ENCODE data around the gene AURKAIP1.

Gene AURKAIP1

DNA sequence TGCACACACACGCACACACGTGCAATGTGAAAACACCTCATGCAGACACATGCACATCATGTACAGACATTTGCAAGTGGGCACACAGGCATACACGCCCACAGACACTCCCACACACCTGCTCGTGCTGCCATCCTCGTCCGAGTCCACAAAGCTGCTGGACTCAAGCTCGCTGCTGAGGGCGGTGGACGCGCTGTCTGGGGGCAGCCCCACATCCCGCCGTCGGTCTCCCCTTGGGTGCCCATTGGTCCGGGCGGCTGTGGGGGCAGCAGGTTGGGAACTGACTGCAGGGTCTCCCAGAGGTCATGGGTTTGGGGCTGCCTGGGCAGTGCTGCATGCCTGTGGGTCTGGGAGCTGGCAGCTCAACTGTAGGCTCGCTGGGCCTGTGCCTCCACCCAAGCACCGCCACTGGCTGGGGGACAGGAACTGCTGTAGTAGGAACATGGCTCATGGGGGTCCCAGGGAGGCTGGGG, 33.4 kb downstream of the AURKAIP1 start:
- Histone ChIP-seq H3K27me3 (no peaks in the 10 kb centered on the region), H3K9me3 (no peaks in the 10 kb centered on the region), H3K36me3 (peaks cover 27% of the 10 kb centered on the region), H3K4me3 (ENCODE audit: low read depth in 1 of 2, low read length in 1 of 2) (no peak overlapping the region), H3K4me1 (ENCODE audit: control insufficient read depth in 1 of 2, insufficient read depth in 1 of 2, low read depth in 1 of 2, low read length in 1 of 2) (no peaks in the 10 kb centered on the region), H3K27ac (no peak overlapping the region)
- TF ChIP-seq, protein P1, sequence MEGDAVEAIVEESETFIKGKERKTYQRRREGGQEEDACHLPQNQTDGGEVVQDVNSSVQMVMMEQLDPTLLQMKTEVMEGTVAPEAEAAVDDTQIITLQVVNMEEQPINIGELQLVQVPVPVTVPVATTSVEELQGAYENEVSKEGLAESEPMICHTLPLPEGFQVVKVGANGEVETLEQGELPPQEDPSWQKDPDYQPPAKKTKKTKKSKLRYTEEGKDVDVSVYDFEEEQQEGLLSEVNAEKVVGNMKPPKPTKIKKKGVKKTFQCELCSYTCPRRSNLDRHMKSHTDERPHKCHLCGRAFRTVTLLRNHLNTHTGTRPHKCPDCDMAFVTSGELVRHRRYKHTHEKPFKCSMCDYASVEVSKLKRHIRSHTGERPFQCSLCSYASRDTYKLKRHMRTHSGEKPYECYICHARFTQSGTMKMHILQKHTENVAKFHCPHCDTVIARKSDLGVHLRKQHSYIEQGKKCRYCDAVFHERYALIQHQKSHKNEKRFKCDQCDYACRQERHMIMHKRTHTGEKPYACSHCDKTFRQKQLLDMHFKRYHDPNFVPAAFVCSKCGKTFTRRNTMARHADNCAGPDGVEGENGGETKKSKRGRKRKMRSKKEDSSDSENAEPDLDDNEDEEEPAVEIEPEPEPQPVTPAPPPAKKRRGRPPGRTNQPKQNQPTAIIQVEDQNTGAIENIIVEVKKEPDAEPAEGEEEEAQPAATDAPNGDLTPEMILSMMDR (IDR thresholded peaks at IDR 0.05): no peak

DNA sequence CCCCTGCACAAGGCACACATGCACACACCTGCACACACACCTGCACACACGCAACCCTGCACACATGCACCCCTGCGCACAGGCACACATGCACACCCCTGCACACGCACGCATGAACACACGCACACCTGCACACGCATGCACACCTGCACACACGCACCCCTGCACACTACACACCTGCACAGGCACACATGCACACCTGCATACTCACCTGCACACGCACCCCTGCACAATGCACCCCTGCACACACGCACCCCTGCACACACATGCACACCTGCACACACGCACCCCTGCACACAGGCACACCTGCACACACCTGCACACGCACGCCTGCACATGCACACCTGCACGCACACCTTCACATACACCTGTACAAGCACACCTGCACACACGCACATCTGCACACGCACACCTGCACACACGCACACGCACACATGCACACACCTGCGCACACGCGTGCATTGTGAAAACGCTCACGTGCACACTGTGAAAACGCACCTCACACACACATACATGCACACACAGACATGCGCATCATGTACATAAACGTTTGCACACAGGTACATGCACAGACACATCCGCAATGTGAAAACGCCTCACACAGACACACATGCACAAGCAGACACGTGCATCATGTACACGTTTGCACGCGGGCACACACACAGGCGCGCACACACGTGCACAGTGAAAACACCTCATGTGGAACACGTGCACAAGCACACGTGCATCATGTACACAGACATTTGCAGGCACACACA, 34.0 kb downstream of the AURKAIP1 start:
- no peak overlapping the region for H3K27ac ChIP-seq
- H3K27me3 ChIP-seq: no peaks in the 10 kb centered on the region
- H3K4me1 ChIP-seq (ENCODE audit: control insufficient read depth in 1 of 2, insufficient read depth in 1 of 2, low read depth in 1 of 2, low read length in 1 of 2): no peaks in the 10 kb centered on the region
- peaks cover 27% of the 10 kb centered on the region for H3K36me3 ChIP-seq
- TF ChIP-seq, protein P1 (IDR thresholded peaks at IDR 0.05): no peak
- no peak overlapping the region for H3K4me3 ChIP-seq (ENCODE audit: low read depth in 1 of 2, low read length in 1 of 2)
- H3K9me3 ChIP-seq: no peaks in the 10 kb centered on the region

DNA sequence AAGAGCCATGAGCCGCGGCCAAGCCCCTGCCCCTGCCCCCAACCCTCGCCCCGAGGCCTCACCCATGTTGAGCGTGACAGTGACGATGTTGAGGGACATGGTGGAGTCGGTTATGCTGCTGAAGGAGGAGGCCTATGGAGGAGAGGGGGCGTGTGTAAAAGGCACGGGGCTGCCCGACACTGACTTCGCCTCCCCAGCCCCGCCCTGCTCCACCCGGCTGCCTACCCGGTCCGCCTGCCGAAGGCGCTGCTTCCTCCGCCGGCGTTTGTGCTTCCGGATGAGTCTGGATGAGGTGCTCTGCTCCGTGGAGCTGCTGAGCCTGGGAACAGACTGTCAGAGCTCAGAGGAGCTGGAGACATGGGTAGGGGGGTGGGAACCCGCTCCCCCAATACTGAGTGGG, 34.8 kb downstream of the AURKAIP1 start:
- H3K27ac ChIP-seq: no peak overlapping the region
- no peaks in the 10 kb centered on the region for H3K27me3 ChIP-seq
- peaks cover 27% of the 10 kb centered on the region for H3K36me3 ChIP-seq
- H3K4me3 ChIP-seq (ENCODE audit: low read depth in 1 of 2, low read length in 1 of 2): no peak overlapping the region
- no peaks in the 10 kb centered on the region for H3K4me1 ChIP-seq (ENCODE audit: control insufficient read depth in 1 of 2, insufficient read depth in 1 of 2, low read depth in 1 of 2, low read length in 1 of 2)
- H3K9me3 ChIP-seq: no peaks in the 10 kb centered on the region
- TF ChIP-seq, protein P1 (IDR thresholded peaks at IDR 0.05): no peak

DNA sequence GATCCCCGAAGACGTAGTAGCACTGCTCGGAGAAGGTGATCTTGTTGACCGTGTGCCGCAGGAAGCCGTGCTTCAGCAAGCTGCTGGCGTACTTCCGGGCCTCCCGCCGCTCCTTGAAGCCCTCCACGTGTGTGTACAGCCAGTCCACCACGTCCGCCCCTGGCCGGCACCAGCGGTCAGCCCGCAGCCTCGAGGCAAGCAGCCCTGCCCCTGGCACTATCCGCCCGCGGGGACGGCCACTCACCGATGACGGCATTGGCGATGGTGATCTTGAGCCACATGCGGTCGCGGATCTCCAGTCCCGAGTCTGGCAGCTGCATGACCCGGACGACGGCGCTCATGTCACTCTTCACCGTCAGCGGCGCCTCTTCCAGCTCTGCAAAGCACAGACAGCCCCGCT, 36.7 kb downstream of the AURKAIP1 start:
- Histone ChIP-seq H3K36me3 (peaks cover 27% of the 10 kb centered on the region), H3K4me3 (ENCODE audit: low read depth in 1 of 2, low read length in 1 of 2) (no peak overlapping the region), H3K27me3 (no peaks in the 10 kb centered on the region), H3K9me3 (no peaks in the 10 kb centered on the region), H3K4me1 (ENCODE audit: control insufficient read depth in 1 of 2, insufficient read depth in 1 of 2, low read depth in 1 of 2, low read length in 1 of 2) (no peaks in the 10 kb centered on the region), H3K27ac (no peak overlapping the region)
- TF ChIP-seq, protein P1 (IDR thresholded peaks at IDR 0.05): no peak

DNA sequence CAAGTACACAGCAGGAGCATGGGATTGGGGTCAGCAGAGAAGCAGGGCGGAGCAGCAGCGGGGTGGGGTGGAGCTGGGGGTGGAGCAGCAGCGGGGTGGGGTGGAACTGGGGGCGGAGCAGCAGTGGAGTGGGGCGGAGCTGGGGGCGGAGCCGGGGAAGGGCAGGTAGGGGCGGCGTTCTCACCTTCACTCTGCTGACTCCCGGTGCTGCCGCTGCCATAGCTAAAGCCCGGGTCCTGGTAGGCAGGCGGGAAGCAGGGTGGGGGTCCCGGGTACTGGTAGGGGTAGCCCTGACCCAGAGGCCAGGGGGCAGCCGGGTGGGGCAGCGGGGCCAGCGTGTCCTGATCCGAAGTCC, 37.2 kb downstream of the AURKAIP1 start:
- Histone ChIP-seq H3K27me3 (no peaks in the 10 kb centered on the region), H3K27ac (no peak overlapping the region), H3K36me3 (peaks cover 27% of the 10 kb centered on the region), H3K4me1 (ENCODE audit: control insufficient read depth in 1 of 2, insufficient read depth in 1 of 2, low read depth in 1 of 2, low read length in 1 of 2) (no peaks in the 10 kb centered on the region), H3K4me3 (ENCODE audit: low read depth in 1 of 2, low read length in 1 of 2) (no peak overlapping the region), H3K9me3 (no peaks in the 10 kb centered on the region)
- TF ChIP-seq, protein P1 (IDR thresholded peaks at IDR 0.05): no peak
